ENCODE data around the gene ARHGAP9.

GRCh38 chr12:57434517-57435223, 45.0 kb downstream of the ARHGAP9 start, which contains the start of gene INHBC:
- TF ChIP-seq POLR2A (IDR thresholded peaks at IDR 0.05; ENCODE audit: low read length) (no peak), GATA1 (IDR thresholded peaks at IDR 0.05; ENCODE audit: low read depth, low read length) (no peak)

Measured in erythroblast (primary cell).